Right atrium auricular region (tissue), 2 donors: ENCODE measurements around the gene C10orf67. TPM values are rescaled to one million over a fixed set of nuclear protein-coding genes. Genes with fewer than 3 reads are reported as not detected.

ENCODE experiments used
- DNase-seq: peaks from one replicate; pipeline ENCODE4 v3.0.0-alpha.2; 2019; ENCODE audit warnings: low spot score
- H3K27ac ChIP-seq, 2 donors: fragments of 200-600 bp; sonication (generic); 1 replicate in 1 of 2; 2 replicates in 1 of 2; pipeline ENCODE4 v1.5.1; 2016 to 2019
- H3K27me3 ChIP-seq, 2 donors: fragments of 200-600 bp; sonication (generic); one replicate each; pipeline versions ENCODE4 v1.5.1 to v1.6.0; 2017 to 2019
- H3K36me3 ChIP-seq: fragments of 200-600 bp; sonication (generic); one replicate; pipeline ENCODE4 v1.5.1; 2016
- H3K4me1 ChIP-seq, 2 donors: fragments of 200-600 bp; sonication (generic); one replicate each; pipeline versions ENCODE4 v1.5.1 to v1.6.0; 2017 to 2019
- H3K4me3 ChIP-seq, 2 donors: fragments of 200-600 bp; sonication (generic); 1 replicate in 1 of 2; 2 replicates in 1 of 2; pipeline ENCODE4 v1.5.1; 2017 to 2019; ENCODE audit warnings: mild to moderate bottlenecking in 1 of 2, moderate library complexity in 1 of 2
- H3K9me3 ChIP-seq, 2 donors: fragments of 200-600 bp; sonication (generic); one replicate each; pipeline ENCODE4 v1.5.1; 2019
- total RNA-seq, 2 donors: library from RNA; depleted of rRNA; stranded (reverse); fragments of >200 nt; gene quantifications; one replicate each; pipeline ENCODE4 v1.1.0, GENCODE V29; 2016
- TF ChIP-seq, protein P1 (sequence below), 2 donors: fragments of 200-600 bp; sonication (generic); IDR thresholded peaks; one replicate each; pipeline ENCODE4 v1.5.1; 2019; ENCODE audit warnings: antibody characterized with exemption in 2 of 2

The C10orf67 gene
- total RNA-seq, 2 donors from 2014 or later = 0.16 to 0.44 TPM

- Histone ChIP-seq H3K36me3 (no peaks in the 10 kb centered on the region), H3K4me3 (peak overlapping the region in 1 of 2 donors; percentile 27), H3K9me3 (no peaks in the 10 kb centered on the region), H3K27ac (no peak overlapping the region), H3K4me1 (peaks cover 0 to 26% of the 10 kb centered on the region in 2 donors), H3K27me3 (peaks cover 18 to 39% of the 10 kb centered on the region in 2 donors)
- DNase-seq = no peak
- TF ChIP-seq, protein P1, sequence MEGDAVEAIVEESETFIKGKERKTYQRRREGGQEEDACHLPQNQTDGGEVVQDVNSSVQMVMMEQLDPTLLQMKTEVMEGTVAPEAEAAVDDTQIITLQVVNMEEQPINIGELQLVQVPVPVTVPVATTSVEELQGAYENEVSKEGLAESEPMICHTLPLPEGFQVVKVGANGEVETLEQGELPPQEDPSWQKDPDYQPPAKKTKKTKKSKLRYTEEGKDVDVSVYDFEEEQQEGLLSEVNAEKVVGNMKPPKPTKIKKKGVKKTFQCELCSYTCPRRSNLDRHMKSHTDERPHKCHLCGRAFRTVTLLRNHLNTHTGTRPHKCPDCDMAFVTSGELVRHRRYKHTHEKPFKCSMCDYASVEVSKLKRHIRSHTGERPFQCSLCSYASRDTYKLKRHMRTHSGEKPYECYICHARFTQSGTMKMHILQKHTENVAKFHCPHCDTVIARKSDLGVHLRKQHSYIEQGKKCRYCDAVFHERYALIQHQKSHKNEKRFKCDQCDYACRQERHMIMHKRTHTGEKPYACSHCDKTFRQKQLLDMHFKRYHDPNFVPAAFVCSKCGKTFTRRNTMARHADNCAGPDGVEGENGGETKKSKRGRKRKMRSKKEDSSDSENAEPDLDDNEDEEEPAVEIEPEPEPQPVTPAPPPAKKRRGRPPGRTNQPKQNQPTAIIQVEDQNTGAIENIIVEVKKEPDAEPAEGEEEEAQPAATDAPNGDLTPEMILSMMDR (IDR thresholded peaks at IDR 0.05) = no peak
These were observed 149.4 kb downstream of the C10orf67 start for GRCh38 chr10:23194966-23195845.

GRCh38 chr10:23194471-23194965 lies 150.1 kb downstream of the C10orf67 start:
- Histone ChIP-seq H3K9me3 (no peaks in the 10 kb centered on the region), H3K27ac (no peak overlapping the region), H3K4me1 (peaks cover 0 to 26% of the 10 kb centered on the region in 2 donors), H3K4me3 (peak overlapping the region in 1 of 2 donors; percentile 27), H3K27me3 (peaks cover 18 to 38% of the 10 kb centered on the region in 2 donors), H3K36me3 (no peaks in the 10 kb centered on the region)
- DNase-seq = no peak
- TF ChIP-seq, protein P1 (IDR thresholded peaks at IDR 0.05) = no peak

DNA sequence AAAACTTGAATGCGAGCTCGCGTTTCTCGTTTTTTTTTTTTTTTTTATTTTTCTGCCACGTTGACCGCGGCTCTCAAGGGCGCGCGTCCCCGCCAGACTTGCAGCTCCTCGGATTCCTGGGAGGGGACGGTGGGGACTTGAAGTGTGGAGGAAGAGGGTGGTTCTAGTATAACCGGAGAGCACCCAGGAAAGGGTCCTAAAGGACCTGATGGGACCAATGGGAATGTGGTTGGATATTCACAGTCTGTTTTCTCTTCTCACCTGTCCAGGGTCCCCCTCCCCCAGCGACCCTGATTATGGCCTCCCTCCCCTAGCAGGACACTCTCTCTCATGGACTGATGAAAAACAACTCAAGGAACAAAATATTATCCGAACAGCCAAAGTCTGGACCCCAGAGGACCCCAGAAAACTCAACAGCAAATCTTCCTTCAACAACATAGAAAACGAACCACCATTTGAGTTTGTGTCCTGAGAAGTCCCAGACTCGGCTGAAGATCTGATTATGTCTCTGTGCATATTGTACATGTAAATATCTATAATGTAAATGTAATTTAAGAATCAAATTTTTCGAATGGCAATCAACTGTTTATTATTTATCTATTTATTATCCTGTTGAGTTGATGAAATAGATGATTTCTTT lies 151.0 kb downstream of the C10orf67 start:
- DNase-seq = no peak
- H3K27me3 ChIP-seq = peaks cover 18 to 34% of the 10 kb centered on the region in 2 donors
- no peaks in the 10 kb centered on the region for H3K36me3 ChIP-seq
- no peak overlapping the region for H3K4me3 ChIP-seq
- H3K9me3 ChIP-seq = no peaks in the 10 kb centered on the region
- no peak overlapping the region for H3K27ac ChIP-seq
- H3K4me1 ChIP-seq = peaks cover 0 to 26% of the 10 kb centered on the region in 2 donors
- TF ChIP-seq, protein P1 (IDR thresholded peaks at IDR 0.05) = no peak

GRCh38 chr10:23192712-23193434 lies 151.7 kb downstream of the C10orf67 start:
- H3K27ac ChIP-seq = no peak overlapping the region
- H3K27me3 ChIP-seq = peaks cover 18 to 34% of the 10 kb centered on the region in 2 donors
- peaks cover 0 to 26% of the 10 kb centered on the region in 2 donors for H3K4me1 ChIP-seq
- no peak for DNase-seq
- no peaks in the 10 kb centered on the region for H3K9me3 ChIP-seq
- TF ChIP-seq, protein P1 (IDR thresholded peaks at IDR 0.05) = no peak
- peak overlapping the region in 1 of 2 donors; percentile 12 for H3K4me3 ChIP-seq
- H3K36me3 ChIP-seq = no peaks in the 10 kb centered on the region
